PFSK-1 (cell line): ENCODE results near the gene CSNK1G3.

Source experiments
- FOXP2 ChIP-seq: optimal IDR thresholded peaks from 2 replicates; pipeline ENCODE3; 2011; ENCODE audit warnings: borderline replicate concordance, control low read depth, inconsistent platforms; ENCODE audit not compliant: insufficient read depth; ENCODE audit errors: extremely low read length, extremely low read depth
- POLR2AphosphoS5 ChIP-seq: IDR thresholded peaks from 2 replicates; pipeline ENCODE4 v1.6.1; 2012; ENCODE audit warnings: low read depth, mild to moderate bottlenecking, control low read depth, low read length, moderate library complexity
- REST ChIP-seq, 2 experiments: IDR thresholded peaks; 2 replicates each; pipeline versions ENCODE4 v1.6.1 to v1.8.0; 2011 to 2012; ENCODE audit warnings: low read depth in 2 of 2, low read length in 2 of 2, control low read depth in 1 of 2, inconsistent platforms in 1 of 2, mild to moderate bottlenecking in 1 of 2, moderate library complexity in 1 of 2; ENCODE audit not compliant: insufficient read depth in 1 of 2
- TAF1 ChIP-seq: IDR thresholded peaks from 2 replicates; pipeline ENCODE4 v1.6.1; 2012; ENCODE audit warnings: low read length, control low read depth, borderline replicate concordance; ENCODE audit not compliant: insufficient read depth

DNA sequence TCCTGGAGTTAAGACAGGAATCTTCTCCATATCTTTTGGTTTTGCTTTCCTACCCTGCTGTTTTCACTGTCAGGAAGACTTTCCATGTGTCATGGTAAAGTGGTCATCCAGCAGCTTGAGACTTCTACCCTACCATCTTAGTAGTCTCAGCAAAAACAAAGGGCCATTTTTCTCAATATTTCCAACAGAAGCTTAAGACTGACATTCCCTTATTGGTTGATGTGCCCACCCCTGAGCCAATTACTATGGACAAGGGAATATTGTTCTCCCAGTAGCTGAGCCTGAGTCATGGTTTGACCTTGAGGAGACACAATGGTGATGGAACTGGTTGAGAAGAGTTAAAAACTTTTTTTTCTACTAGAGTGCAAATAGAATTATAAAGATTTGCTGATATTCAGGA is 105.6 kb downstream of the CSNK1G3 start:
- TF ChIP-seq TAF1 (no peak), REST (IDR thresholded peaks at IDR 0.05; ENCODE audit: insufficient read depth in 1 of 2, low read depth in 2 of 2, low read length in 2 of 2) (no peak), POLR2AphosphoS5 (no peak), FOXP2 (no peak)
